Activated CD8-positive, alpha-beta memory T cell treated with anti-CD3 and anti-CD28 coated beads, Interleukin-2, amount 50 U/mL, for 4 hours (primary cell): ENCODE results near the gene BRD4.
A peak's percentile ranks its signal among the peaks of the same experiment; 100 is the strongest.

Experiments
- DNase-seq: peaks from one replicate; pipeline ENCODE4 v3.0.0-alpha.2; 2020

The BRD4 gene

GRCh38 chr19:15222738-15223648, 109.3 kb downstream of the BRD4 start:
- peak; percentile 72 for DNase-seq

DNA sequence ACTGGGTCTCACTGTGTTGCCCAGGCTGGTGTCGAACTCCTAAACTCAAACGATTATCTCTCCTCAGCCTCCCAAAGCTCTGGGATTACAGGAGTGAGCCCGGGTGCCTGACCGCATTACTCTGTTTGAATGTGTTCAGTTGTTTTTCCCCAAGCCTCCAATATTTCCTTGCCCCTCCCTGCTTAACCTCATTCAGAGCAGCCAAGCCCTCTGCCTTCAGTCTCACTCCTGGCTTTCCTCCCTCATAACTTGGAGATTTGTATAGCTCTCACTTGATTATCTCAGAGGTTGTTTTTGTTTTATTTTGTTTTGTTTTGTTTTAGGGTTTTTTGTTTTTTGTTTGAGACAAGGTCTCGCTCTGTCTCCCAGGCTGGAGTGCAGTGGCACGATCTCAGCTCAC, 111.5 kb downstream of the BRD4 start:
- no peak for DNase-seq

GRCh38 chr19:15218501-15218900, 113.8 kb downstream of the BRD4 start:
- DNase-seq, result no peak

GRCh38 chr19:15216363-15216762, 116.0 kb downstream of the BRD4 start:
- no peak for DNase-seq

DNA sequence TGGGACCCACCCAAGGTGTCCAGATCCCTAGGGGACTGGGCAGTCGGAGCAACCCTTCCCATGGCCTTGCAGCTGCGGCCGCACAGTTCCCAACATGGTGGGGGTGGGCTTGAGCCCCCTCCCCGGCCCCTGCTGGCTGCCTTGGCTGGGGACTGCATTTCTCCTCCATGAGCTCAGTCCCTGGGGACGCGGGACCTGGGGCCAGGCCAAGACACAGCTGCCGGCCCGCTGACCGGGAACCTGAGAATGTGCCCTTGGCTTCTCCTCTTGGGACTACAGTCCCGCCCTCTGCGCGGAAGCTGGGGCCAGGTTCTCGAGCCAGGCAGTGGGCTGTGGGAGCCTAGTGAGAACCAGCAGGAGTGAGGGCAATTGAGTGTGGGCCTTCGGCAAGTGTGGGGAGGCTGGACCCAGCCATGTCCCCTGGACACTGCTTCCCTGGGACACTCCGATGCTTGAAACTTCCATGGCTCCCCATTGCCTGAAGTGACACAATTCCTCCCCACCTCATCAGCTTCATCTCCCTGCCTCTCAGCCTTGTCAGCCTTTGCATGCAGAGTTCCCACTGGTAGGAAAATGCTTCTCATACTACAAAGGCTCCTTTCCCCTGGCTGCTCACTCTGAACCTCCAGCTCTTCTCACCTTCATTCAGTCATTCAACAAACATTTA, 118.5 kb downstream of the BRD4 start:
- DNase-seq, result no peak

DNA sequence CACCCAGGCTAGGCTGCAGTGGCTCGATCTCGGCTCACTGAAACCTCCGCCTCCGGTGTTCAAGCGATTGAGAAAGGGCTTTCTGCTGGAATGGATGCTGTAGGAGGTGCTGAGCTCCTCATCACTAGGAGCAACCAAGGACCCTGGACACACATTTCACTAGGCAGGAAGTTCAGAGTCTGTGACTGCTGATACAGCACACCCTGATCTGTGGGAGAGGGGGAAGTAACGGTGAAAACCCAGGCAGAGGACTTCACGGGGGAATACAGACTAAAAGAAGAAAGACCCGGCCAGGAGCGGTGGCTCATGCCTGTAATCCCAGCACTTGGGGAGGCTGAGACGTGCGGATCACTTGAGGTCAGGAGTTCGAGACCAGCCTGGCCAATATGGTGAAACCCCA, 119.6 kb downstream of the BRD4 start:
- DNase-seq, result no peak

DNA sequence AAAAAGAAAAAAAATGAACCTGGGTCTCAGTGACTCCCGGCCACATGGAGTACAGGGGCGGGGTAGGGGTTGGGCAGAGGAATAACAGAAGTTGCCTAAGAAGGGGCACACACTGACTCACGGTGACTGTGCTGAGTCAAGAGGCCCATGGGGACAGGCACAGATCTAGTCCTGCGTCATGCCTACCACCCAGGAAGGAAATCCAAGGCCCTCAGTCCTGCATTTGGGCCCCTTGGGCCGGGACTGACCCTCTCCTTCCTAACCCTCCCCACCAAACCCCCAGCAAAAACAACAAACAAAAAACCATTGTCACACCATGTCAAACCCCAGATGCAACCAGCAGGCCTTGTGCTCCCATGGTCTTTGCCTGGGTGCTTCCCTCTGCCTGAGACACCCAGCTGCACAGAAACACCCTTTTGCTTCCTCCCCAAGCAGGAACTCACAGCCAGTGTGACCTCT, 122.0 kb downstream of the BRD4 start:
- no peak for DNase-seq

DNA sequence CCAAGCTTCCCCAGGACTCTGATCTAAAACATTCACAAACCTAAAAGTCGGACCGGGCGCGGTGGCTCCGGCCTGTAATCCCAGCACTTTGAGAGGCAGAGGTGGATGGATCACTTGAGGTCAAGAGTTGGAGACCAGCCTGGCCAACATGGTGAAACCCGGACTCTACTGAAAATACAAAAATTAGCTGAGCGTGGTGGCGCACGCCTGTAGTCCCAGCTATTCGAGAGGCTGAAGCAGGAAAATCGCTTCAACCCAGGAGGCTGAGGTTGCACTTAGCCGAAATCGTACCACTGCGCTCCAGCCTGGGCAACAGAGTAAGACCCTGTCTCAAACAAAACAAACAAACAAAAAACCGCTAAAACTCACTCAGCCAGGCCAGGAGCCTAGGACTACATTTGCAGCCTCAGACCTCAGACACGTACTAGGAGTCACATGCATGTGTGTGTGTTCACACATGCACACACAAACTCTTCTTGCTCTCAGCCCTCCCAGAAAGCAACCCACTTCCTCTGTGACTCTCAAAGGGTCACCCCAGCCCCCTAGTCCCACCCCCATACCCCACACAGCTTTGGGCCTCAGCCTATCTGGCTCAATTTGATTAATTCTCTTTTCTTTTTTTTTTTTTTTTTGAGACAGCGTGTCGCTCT, 130.8 kb downstream of the BRD4 start:
- no peak for DNase-seq

GRCh38 chr19:15200553-15201364, 131.6 kb downstream of the BRD4 start, which contains the start of gene NOTCH3:
NOTCH3 (minus strand) TSS chr19:15200995; CDS start chr19:15200905, 90 bp downstream.
- no peak for DNase-seq

DNA sequence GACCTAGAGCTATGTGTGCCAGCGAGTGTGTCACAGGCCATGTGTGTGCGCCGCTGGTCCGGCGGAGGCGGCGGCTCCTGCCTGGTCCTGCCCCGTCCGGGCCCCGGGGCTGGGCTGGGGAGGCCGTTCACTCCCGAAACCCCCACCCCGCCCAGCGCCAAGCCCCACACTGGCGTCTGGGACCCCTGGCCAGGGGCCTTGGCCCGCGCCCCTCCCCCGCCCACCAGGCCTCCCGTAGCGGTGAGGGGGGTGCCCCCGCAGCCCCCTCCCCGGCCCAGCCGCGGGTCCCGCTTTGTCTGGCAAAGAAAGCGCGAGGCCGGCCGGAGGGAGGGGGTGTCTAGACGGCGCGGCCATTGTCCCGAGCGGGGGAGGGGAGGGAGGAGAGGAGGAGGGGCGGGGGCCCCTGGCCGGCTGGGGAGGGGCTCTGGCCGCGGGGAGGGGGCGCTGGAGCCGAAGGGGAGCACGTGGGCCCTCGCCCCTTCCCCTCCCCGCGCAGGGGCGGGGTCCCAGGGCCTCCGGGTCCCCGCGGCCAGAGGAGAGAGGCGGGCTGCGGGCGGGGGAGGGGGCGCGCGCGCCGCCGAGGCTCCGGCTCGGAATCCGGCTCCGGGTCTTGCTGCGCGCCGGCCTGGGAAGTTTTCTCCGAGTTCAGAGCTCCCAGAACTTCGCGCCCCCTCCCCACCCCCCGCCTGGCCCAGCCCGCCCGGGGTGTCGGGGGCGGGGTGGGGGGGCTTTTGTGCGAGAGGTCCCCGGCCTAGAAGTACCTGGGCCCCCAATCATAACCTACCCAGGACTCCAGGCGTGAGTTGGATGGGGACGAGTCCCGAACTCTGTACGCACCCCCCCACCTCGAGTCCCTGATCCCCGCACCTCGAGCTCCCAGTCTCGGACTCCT, 132.4 kb downstream of the BRD4 start:
- no peak for DNase-seq

GRCh38 chr19:15198951-15199660, 133.2 kb downstream of the BRD4 start:
- DNase-seq, result no peak

DNA sequence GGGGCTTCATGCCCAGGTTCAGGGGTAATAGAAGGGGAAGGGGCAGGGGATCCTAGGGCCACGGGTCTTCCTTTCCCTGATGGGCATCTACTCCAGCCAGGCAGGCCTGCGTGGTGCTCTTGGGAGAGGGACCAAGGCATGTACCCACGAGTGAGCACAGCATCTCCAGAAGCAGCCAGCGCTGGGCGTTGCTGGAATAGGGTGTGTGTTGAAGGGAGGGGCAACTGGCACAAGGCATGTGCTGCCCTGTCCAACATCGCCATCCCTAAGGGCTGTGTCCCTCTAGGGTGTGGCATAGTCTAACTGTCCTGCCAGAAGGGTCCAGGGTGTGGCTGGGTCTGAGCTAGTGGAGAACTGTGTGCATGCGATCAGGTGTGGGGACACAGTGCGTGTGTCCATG, 134.4 kb downstream of the BRD4 start:
- DNase-seq, result no peak

GRCh38 chr19:15197275-15197941, 134.9 kb downstream of the BRD4 start:
- no peak for DNase-seq

DNA sequence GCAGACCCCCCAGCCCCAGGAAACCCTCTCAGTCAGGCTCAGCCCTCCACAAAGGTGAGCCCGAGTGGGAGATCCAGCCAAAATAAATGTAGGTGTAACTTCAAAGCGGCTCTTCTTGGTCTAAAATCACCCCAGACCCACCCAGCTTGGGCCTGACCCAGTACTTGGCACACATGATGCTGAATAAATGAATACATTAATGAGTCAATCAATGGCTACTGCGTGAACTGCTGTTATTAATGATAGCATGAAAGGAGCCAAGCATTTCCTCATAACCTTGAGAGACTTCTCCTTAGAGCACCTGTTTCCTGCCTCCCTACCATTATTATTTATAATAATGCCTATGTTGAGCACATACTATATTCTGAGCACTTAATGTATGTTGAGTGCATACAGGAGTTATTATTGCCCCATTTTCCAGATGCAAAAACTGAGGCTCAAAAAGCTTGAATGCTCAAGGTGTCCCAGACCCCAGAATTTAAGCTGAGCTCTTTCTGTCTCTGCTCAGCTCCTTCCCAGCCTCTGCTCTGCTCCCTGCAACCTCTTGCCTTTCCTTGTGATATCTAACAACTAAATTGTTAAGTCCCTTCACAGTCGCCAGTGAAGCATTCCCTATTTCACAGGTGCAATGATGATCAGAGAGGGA, 135.9 kb downstream of the BRD4 start:
- no peak for DNase-seq

DNA sequence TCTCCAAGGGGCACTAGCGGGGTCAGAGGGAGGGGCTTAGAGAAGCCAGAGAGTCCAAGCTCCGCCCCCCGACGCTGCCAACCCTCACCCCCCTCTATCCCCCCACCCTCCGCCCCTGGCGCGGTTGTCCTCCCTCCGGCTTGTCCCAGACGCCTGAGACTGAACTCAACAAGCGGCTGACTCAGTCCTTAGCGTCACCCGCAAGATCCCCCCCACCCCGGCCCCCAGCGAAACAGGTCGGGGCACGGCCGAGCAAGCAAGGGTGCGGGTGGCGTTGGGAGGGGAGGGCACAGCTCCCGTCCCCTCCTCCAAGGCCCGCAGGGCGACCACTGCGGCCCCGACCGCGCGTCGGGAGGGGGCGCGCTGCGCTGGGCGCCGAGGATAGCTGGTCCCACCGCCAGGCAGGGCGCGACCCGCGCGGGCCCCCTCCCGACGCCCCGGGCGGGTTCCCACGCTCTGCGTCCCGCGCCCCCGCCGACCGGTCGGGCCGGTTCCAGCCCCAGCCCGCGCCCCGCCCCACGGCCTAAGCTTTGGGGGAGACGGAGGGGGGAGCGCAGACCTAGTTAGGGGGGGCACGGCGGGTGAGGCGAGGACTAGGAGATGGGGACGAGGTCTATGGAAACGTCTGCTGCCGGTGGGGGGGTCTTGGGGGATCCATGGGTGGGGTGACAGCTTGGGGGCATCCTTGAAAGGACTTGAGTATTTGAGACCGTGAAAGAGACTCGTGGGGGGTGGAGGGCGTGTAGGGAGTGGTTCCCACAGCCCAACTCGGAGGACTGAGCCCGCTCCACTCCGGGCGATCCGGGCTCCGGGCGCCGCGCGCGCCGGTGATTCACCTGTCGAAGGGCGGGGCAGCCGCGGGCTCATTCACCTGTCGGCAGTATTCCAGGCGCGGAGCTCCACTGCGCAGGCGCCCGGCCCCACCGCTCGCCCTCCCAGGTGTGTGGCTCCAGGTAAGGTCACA, 136.7 kb downstream of the BRD4 start:
- DNase-seq, result peak; percentile 39

GRCh38 chr19:15194938-15195337, 137.4 kb downstream of the BRD4 start:
- no peak for DNase-seq

DNA sequence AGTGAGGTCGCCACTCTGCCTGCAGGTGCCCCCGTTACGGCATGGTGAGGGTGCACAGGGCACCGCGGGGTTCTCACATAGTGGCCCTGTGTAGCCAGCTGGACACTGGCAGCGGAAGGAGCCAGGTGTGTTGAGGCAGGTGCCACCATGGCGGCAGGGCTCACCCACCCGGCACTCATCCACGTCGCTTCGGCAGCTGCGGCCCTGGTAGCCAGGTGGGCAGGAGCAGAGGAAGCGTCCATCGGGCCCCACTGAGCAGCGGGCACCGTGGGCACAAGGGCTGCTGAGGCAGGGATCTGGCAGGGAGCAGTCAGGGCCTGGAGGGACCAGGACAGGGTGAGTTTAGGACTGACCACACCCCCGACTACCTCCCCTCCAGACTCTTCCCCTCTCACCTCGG, 140.4 kb downstream of the BRD4 start:
- DNase-seq, result no peak

DNA sequence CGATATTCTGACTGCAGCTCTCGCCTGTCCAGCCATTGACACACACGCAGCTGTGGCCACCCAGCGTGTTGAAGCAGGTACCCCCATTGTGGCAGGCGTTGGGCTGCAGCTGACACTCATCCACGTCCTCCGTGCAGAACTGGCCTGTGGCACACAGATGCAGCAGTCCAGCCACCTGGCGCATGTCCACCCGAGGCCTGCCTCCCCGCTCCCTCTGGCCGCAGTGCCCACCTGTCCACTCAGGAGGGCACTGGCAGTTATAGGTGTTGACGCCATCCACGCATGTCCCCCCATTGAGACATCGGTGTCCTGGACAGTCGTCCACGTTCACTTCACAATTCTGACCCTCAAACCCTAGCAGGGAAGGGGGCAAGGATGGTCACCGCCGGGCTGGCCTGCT, 140.8 kb downstream of the BRD4 start:
- DNase-seq, result no peak

DNA sequence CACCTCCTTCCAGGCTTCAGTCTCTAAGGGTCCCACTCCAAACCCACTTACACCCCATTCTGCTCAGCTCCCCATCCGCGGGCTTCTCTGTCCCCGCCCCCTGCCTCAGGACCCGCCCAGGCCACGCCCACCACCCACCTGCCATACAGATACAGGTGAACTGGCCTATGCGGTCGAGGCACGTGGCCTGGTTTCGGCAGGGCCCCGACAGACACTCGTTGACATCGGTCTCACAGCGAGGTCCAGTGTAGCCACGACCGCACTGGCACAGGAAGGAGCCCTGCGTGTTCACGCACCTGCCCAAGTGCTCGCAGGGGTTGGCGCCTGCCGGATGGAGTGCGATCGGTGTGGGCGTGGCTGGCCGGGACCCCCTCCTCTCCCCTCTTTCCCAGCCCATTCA, 143.5 kb downstream of the BRD4 start:
- DNase-seq, result no peak
